ENCODE results near the gene REV1.

Gene REV1

DNA sequence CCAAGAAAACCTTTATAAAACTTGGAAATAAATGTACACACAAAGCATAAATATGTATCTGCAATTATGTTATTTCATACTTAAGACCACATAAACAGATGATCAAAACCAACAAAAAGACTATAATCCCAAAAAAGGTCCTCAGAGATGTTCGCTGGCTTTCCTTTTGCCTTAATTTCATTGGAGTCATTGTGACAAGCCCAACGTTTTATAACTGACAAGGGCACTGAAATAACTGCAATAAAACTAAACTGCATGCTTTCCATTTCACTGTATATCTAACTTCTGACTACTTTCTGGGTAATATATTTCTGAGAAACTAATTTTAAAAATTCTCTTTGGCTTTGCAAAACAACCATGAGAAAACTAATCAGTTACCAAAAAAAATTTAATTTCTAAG lies 56.5 kb downstream of the REV1 start:
- TF ChIP-seq, protein P1, sequence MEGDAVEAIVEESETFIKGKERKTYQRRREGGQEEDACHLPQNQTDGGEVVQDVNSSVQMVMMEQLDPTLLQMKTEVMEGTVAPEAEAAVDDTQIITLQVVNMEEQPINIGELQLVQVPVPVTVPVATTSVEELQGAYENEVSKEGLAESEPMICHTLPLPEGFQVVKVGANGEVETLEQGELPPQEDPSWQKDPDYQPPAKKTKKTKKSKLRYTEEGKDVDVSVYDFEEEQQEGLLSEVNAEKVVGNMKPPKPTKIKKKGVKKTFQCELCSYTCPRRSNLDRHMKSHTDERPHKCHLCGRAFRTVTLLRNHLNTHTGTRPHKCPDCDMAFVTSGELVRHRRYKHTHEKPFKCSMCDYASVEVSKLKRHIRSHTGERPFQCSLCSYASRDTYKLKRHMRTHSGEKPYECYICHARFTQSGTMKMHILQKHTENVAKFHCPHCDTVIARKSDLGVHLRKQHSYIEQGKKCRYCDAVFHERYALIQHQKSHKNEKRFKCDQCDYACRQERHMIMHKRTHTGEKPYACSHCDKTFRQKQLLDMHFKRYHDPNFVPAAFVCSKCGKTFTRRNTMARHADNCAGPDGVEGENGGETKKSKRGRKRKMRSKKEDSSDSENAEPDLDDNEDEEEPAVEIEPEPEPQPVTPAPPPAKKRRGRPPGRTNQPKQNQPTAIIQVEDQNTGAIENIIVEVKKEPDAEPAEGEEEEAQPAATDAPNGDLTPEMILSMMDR (IDR thresholded peaks at IDR 0.05; ENCODE audit: low read depth, low read length, missing control alignments), result no peak
- H3K4me3 ChIP-seq (ENCODE audit: low read depth, low read length), result no peak overlapping the region
- no peak for DNase-seq (ENCODE audit: low read depth)

DNA sequence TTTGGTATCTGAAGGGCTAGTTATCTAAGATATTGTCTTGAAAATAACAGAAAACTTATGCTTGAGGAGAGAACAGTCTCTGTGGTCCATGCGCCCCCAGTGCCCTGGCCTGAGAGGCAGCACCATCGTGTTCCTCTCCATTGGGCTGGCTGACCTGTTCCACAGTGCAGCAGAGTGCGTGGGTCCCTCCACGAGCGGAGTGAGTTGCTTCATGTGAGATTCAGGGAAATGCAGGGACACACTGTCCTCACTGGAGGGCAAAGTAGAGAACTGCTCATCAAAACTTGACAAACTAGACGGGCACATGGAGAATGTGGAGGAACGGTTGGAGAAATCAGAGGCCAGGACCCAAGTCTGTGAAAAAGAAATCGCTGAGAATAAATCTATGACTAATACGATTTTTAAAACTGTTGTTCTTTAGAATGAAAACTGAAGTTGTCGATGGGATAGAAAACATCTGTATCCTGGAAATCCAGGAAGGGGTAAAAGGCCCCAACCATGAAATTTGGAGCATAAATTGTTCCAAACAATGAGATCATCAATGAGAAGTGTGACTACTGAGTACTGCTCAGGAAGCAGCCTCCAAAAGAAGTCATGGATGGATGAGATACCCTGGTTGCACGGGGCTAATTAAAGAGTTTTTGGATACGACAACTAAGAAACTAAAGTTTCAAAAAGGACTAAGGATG lies 58.1 kb downstream of the REV1 start:
- DNase-seq (ENCODE audit: low read depth), result no peak
- TF ChIP-seq, protein P1 (IDR thresholded peaks at IDR 0.05; ENCODE audit: low read depth, low read length, missing control alignments), result no peak
- H3K4me3 ChIP-seq (ENCODE audit: low read depth, low read length), result no peak overlapping the region

DNA sequence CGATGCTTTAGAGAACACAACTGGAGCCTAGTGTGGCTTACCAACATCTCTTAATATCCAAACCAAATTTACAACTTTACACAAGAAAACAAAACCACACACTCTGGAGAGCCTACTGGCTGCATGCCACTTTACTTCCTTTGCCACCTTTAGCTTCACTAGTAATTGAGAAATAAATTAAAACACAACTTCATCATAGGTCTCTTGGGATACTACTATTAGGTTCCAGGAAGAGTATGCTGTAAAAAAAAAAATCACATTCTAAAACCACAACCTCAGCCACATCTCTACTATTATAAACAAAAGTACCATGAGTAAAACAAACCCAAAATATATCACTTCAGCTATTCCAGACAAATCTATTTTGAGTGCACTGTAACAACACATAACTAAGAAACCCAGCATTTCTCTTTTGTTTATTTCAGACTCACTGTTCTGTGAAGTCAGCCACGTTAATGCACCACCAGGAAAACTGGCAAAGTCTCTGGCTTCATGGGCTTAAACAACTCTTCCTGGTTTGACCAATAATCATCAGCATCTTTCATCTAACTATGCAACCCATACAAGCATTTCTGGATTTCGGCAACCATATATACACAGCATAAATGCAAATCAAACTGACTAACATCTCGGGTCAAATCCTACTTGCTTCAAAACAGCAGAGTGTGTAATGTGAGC lies 59.1 kb downstream of the REV1 start:
- TF ChIP-seq, protein P1 (IDR thresholded peaks at IDR 0.05; ENCODE audit: low read depth, low read length, missing control alignments), result no peak
- no peak for DNase-seq (ENCODE audit: low read depth)

DNA sequence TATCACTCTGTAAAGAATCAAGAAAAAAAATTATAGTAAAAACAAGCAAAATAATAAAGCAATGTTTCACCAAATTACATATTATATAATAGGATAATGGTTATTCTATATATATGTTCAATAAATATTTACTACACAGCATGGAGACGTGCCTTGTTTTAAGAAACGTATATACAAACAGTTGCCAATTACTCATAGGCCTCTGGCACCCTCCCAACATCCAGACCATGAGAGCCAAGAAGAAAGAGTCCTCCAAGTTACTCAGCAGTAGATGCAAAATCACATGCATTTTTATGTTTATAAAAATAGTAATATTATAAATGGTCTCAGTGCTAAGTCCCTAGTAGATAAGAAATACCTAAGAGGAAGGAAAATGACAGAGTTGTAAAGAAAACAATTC lies 64.8 kb downstream of the REV1 start:
- TF ChIP-seq, protein P1 (IDR thresholded peaks at IDR 0.05; ENCODE audit: low read depth, low read length, missing control alignments), result no peak
- no peak overlapping the region for H3K4me3 ChIP-seq (ENCODE audit: low read depth, low read length)
- DNase-seq (ENCODE audit: low read depth), result no peak

More for the DNA sequence above, 59.1 kb downstream of the REV1 start:
- no peak overlapping the region for H3K4me3 ChIP-seq (ENCODE audit: low read depth, low read length)

DNA sequence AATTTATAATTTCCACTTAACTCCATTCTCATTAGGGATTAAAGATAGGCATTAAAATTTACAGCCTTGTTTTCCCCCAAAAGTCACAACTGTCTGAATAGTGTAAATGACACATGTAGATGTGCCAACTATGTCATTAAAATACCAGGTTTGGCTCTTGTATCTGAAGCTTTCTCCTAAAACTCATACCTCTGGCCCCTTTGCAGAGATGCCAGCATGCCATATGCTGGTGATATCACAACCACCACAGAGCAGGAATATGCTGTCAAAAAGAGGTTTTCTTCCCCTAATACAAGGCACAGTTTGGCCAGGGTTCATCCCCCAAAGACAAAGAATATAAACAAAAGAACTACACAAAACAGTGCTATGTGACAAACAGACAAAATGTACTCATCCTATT lies 65.4 kb downstream of the REV1 start:
- TF ChIP-seq, protein P1 (IDR thresholded peaks at IDR 0.05; ENCODE audit: low read depth, low read length, missing control alignments), result no peak
- no peak overlapping the region for H3K4me3 ChIP-seq (ENCODE audit: low read depth, low read length)
- no peak for DNase-seq (ENCODE audit: low read depth)

DNA sequence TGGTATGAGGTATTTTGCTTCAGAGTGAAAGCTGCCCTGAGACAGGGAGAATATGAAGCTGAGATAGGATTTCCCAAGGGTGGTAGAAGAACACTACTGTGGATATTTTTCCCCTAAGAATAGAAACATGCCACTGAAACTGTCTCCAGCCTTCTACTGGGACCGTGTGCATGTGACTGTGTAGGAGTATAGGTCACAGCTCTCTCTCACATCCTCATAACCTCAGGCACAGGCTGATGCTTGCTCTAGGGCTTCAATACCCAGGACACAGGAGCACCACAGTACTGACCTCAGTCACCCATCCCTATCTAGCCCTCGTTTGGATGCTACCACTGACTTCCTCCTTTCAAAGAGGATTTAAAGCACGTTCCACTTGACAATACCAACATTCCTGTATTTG lies 67.2 kb downstream of the REV1 start:
- TF ChIP-seq, protein P1 (IDR thresholded peaks at IDR 0.05; ENCODE audit: low read depth, low read length, missing control alignments), result no peak
- no peak overlapping the region for H3K4me3 ChIP-seq (ENCODE audit: low read depth, low read length)
- DNase-seq (ENCODE audit: low read depth), result no peak

DNA sequence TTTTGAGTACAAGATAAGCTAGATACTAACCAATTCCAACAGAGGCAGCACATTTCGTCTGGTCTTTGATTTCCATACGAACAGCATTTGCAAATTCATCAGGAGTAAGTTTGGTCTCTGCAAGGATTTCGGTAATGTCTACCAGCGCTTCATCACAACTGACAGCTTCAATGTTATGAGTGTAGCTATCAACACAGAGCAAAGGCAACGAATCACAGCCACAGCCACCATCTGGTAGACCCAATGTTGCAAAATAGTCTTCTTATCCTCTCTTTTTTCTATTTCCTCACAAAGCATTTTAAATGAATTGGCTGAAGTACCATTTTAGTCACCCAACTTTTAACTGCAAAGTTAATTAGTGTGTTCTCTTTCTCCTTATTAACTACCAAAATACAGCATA lies 68.3 kb downstream of the REV1 start:
- H3K4me3 ChIP-seq (ENCODE audit: low read depth, low read length), result no peak overlapping the region
- TF ChIP-seq, protein P1 (IDR thresholded peaks at IDR 0.05; ENCODE audit: low read depth, low read length, missing control alignments), result no peak
- DNase-seq (ENCODE audit: low read depth), result no peak
